ENCODE results near the gene OR5F1. TPM values are rescaled to one million over a fixed set of nuclear protein-coding genes. Genes with fewer than 3 reads are reported as not detected.

OR5F1 gene
- not detected for total RNA-seq

GRCh38 chr11:55994525-55994924, at the start of gene OR5F1:
TSS of gene OR5F1 (minus strand) at chr11:55994625. CDS start at chr11:55994625, 0 bp downstream.
- Histone ChIP-seq H3K4me3 (no peak within 1 kb of the TSS), H3K4me1 (no peaks in the 10 kb centered on the region), H3K9me3 (no peaks in the 10 kb centered on the region), H3K27me3 (no peaks in the 10 kb centered on the region), H3K36me3 (no peaks in the 10 kb centered on the region), H3K27ac (no peak within 1 kb of the TSS)
- no peak for ATAC-seq (ENCODE audit: low FRiP score in 2 of 2)
- 61 to 71% methylated on average over 2 of the region's 2 CpGs for WGBS, 2 donors
- no peak for DNase-seq
- TF ChIP-seq POLR2AphosphoS5 (IDR thresholded peaks at IDR 0.05) (no peak), POLR2A (IDR thresholded peaks at IDR 0.05) (no peak), EP300 (IDR thresholded peaks at IDR 0.05) (no peak), CTCF (IDR thresholded peaks at IDR 0.05) (no peak)

GRCh38 chr11:56027354-56027753, 32.9 kb upstream of the OR5F1 start, which contains the start of gene OR5AS1:
TSS of gene OR5AS1 (plus strand) at chr11:56027654. CDS start at chr11:56030419, 2,765 bp downstream.
- no peaks in the 10 kb centered on the region for H3K27me3 ChIP-seq
- no peak for ATAC-seq (ENCODE audit: low FRiP score in 2 of 2)

GRCh38 chr11:56013805-56014204, 19.4 kb upstream of the OR5F1 start:
- H3K27me3 ChIP-seq = no peaks in the 10 kb centered on the region
- no peak overlapping the region for H3K27ac ChIP-seq
- H3K9me3 ChIP-seq = no peaks in the 10 kb centered on the region
- DNase-seq = no peak
- no peak overlapping the region for H3K4me3 ChIP-seq
- no peaks in the 10 kb centered on the region for H3K36me3 ChIP-seq
- H3K4me1 ChIP-seq = no peaks in the 10 kb centered on the region
- TF ChIP-seq CTCF (IDR thresholded peaks at IDR 0.05) (no peak), POLR2AphosphoS5 (IDR thresholded peaks at IDR 0.05) (no peak), POLR2A (IDR thresholded peaks at IDR 0.05) (no peak), EP300 (IDR thresholded peaks at IDR 0.05) (no peak)
- WGBS, 2 donors = 73% methylated on average over 2 of the region's 2 CpGs
- ATAC-seq (ENCODE audit: low FRiP score in 2 of 2) = no peak

More at GRCh38 chr11:56027354-56027753, 32.9 kb upstream of the OR5F1 start, which contains the start of gene OR5AS1:
- H3K36me3 ChIP-seq = no peaks in the 10 kb centered on the region
- H3K27ac ChIP-seq = no peak within 1 kb of the TSS
- no peak for DNase-seq
- TF ChIP-seq CTCF (IDR thresholded peaks at IDR 0.05) = no peak
- no peak for TF ChIP-seq POLR2A (IDR thresholded peaks at IDR 0.05)
- no peak for TF ChIP-seq POLR2AphosphoS5 (IDR thresholded peaks at IDR 0.05)
- no peak for TF ChIP-seq EP300 (IDR thresholded peaks at IDR 0.05)
- no peaks in the 10 kb centered on the region for H3K4me1 ChIP-seq
- no peak within 1 kb of the TSS for H3K4me3 ChIP-seq
- no peaks in the 10 kb centered on the region for H3K9me3 ChIP-seq

GRCh38 chr11:56010716-56011115, 16.3 kb upstream of the OR5F1 start:
- TF ChIP-seq EP300 (IDR thresholded peaks at IDR 0.05) (no peak), POLR2AphosphoS5 (IDR thresholded peaks at IDR 0.05) (no peak), POLR2A (IDR thresholded peaks at IDR 0.05) (no peak), CTCF (IDR thresholded peaks at IDR 0.05) (no peak)
- no peaks in the 10 kb centered on the region for H3K36me3 ChIP-seq
- H3K27me3 ChIP-seq = no peaks in the 10 kb centered on the region
- DNase-seq (no peak), ATAC-seq (ENCODE audit: low FRiP score in 2 of 2) (no peak)
- no peak overlapping the region for H3K4me3 ChIP-seq
- H3K4me1 ChIP-seq = no peaks in the 10 kb centered on the region
- H3K9me3 ChIP-seq = no peaks in the 10 kb centered on the region
- H3K27ac ChIP-seq = no peak overlapping the region

GRCh38 chr11:55970935-55971334, 23.5 kb downstream of the OR5F1 start:
- no peak for TF ChIP-seq CTCF (IDR thresholded peaks at IDR 0.05)
- TF ChIP-seq POLR2A (IDR thresholded peaks at IDR 0.05) = no peak
- TF ChIP-seq POLR2AphosphoS5 (IDR thresholded peaks at IDR 0.05) = no peak
- no peak for TF ChIP-seq EP300 (IDR thresholded peaks at IDR 0.05)
- Histone ChIP-seq H3K4me1 (no peaks in the 10 kb centered on the region), H3K36me3 (no peaks in the 10 kb centered on the region), H3K9me3 (peaks cover 0 to 4% (median 0%) of the 10 kb centered on the region in 4 donors), H3K4me3 (no peak overlapping the region), H3K27ac (no peak overlapping the region), H3K27me3 (no peaks in the 10 kb centered on the region)
- DNase-seq = peak in 1 of 2 donors; percentile 30
- peak in 1 of 2 donors; percentile 30 for ATAC-seq (ENCODE audit: low FRiP score in 2 of 2)
- 93 to 97% methylated on average over 3 of the region's 3 CpGs for WGBS, 2 donors
